Testis (tissue), 2 donors: ENCODE data around the gene IQCN.

ENCODE experiments used
- POLR2A ChIP-seq: fragments of 450-650 bp; IDR thresholded peaks from one replicate; pipeline ENCODE4 v1.6.1; 2017; ENCODE audit warnings: antibody characterized with exemption, mild to moderate bottlenecking, moderate library complexity
- TF ChIP-seq, protein P1 (sequence below), 3 experiments: fragments of 450-650 bp in 2 of 3; fragments of 200-600 bp in 1 of 3; sonication (generic) in 1 of 3; IDR thresholded peaks; one replicate each; pipeline ENCODE4 v1.5.1; 2016 to 2019; ENCODE audit warnings: antibody characterized with exemption in 3 of 3, mild to moderate bottlenecking in 2 of 3, moderate library complexity in 1 of 3

DNA sequence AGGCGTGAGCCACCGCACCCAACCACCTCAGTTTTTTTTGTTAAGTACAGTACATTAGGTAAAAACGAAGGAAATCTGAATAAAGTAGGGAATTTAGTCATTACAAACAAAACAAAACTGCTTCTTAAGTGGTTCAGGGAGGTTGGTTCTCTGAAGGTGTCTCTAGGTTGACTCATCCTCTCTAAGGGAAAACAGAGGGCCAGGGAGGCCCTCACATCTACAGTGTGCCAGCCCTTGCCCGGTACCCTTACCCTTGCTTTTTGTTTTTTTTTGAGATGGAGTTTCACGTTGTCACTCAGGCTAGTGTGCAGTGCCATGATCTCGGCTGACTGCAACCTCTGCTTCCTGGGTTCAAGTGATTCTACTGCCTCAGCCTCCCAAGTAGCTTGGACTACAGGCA is 24.3 kb upstream of the IQCN start:
- TF ChIP-seq POLR2A = no peak
- TF ChIP-seq, protein P1, sequence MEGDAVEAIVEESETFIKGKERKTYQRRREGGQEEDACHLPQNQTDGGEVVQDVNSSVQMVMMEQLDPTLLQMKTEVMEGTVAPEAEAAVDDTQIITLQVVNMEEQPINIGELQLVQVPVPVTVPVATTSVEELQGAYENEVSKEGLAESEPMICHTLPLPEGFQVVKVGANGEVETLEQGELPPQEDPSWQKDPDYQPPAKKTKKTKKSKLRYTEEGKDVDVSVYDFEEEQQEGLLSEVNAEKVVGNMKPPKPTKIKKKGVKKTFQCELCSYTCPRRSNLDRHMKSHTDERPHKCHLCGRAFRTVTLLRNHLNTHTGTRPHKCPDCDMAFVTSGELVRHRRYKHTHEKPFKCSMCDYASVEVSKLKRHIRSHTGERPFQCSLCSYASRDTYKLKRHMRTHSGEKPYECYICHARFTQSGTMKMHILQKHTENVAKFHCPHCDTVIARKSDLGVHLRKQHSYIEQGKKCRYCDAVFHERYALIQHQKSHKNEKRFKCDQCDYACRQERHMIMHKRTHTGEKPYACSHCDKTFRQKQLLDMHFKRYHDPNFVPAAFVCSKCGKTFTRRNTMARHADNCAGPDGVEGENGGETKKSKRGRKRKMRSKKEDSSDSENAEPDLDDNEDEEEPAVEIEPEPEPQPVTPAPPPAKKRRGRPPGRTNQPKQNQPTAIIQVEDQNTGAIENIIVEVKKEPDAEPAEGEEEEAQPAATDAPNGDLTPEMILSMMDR (IDR thresholded peaks at IDR 0.05) = no peak
